Measurements from ENCODE around the gene RIF1.

DNA sequence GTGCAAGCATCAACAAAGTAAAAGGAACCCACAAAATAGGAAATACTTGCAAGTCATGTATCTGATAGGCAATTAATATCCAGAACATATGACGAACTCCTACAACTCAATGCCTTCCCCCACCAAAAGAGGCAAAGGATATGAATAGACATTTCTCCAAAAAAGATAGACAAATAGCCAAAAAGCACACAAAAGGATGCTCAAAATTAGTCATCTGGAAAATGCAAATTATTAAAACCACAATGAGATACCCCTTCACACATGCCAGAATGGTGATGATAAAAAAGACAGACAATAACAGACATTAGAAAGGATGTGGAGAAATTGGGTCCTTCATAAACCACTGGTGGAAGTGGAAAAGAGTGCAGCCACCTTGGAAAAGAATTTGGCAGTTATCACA lies 76.4 kb downstream of the RIF1 start:
- TF ChIP-seq POLR2AphosphoS5 (IDR thresholded peaks at IDR 0.05) (no peak), EP300 (IDR thresholded peaks at IDR 0.05) (no peak)
- TF ChIP-seq, protein P1, sequence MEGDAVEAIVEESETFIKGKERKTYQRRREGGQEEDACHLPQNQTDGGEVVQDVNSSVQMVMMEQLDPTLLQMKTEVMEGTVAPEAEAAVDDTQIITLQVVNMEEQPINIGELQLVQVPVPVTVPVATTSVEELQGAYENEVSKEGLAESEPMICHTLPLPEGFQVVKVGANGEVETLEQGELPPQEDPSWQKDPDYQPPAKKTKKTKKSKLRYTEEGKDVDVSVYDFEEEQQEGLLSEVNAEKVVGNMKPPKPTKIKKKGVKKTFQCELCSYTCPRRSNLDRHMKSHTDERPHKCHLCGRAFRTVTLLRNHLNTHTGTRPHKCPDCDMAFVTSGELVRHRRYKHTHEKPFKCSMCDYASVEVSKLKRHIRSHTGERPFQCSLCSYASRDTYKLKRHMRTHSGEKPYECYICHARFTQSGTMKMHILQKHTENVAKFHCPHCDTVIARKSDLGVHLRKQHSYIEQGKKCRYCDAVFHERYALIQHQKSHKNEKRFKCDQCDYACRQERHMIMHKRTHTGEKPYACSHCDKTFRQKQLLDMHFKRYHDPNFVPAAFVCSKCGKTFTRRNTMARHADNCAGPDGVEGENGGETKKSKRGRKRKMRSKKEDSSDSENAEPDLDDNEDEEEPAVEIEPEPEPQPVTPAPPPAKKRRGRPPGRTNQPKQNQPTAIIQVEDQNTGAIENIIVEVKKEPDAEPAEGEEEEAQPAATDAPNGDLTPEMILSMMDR (IDR thresholded peaks at IDR 0.05): no peak

Measured in sigmoid colon (tissue), 4 donors.